A549 (cell line): ENCODE results near the gene CACNA1F. TPM values are rescaled to one million over a fixed set of nuclear protein-coding genes. Genes with fewer than 3 reads are reported as not detected.

Experiments
- ATAC-seq, 2 experiments: fragments of 200-7000 bp in 1 of 2; fragments of >200 bp in 1 of 2; cut with Nextera tagmentation in 1 of 2; cut with Tn5 transposase in 1 of 2; 3 replicates each; pipeline versions ENCODE4 v1.8.0 to v1.9.1; 2018 to 2020; ENCODE audit warnings: mild to moderate bottlenecking in 1 of 2, moderate library complexity in 1 of 2
- CTCF ChIA-PET: fragments of 300-600 bp; sonication (Branson Sonifier 250); formaldehyde crosslinking; extraction: SDS; loops from one replicate; lab custom pipeline; 2021; ENCODE audit warnings: antibody characterized with exemption, inconsistent platforms; lab: Yijun Ruan, JAX
- POLR2A ChIA-PET: fragments of 350-600 bp; formaldehyde crosslinking; extraction: SDS; loops from one replicate; lab custom pipeline; 2021; ENCODE audit warnings: antibody characterized with exemption, inconsistent platforms; lab: Yijun Ruan, JAX
- DNase-seq, 2 experiments: peaks; one replicate each; pipeline versions ENCODE4 v3.0.0 to v3.0.0-alpha.2; 2011 to 2016; ENCODE audit warnings: low read depth in 1 of 2, low spot score in 1 of 2
- FAIRE-seq: peaks from 2 replicates; lab custom pipeline; 2011; peaks lifted over from hg19 to GRCh38; lab: Jason Lieb, UNC
- H3K27ac ChIP-seq, 2 experiments: fragments of >200 bp; sonication (Bioruptor Twin); formaldehyde crosslinking; 3 replicates each; pipeline ENCODE4 v1.5.1; 2016 to 2017
- H3K4me1 ChIP-seq: fragments of >200 bp; sonication (Bioruptor Twin); formaldehyde crosslinking; 3 replicates; pipeline ENCODE4 v1.6.1; 2016
- H3K4me2 ChIP-seq: fragments of >200 bp; sonication (Bioruptor Twin); formaldehyde crosslinking; 3 replicates; pipeline ENCODE4 v1.6.1; 2016
- H3K4me3 ChIP-seq: fragments of >200 bp; sonication (Bioruptor Twin); formaldehyde crosslinking; 3 replicates; pipeline ENCODE4 v1.5.1; 2016
- H3K9me3 ChIP-seq: fragments of >200 bp; sonication (Bioruptor Twin); formaldehyde crosslinking; 3 replicates; pipeline ENCODE4 v1.6.1; 2016
- BCL3 ChIP-seq: fragments of >200 bp; sonication (Bioruptor Twin); formaldehyde crosslinking; IDR thresholded peaks from 3 replicates; pipeline ENCODE4 v1.6.1; 2016
- CTCF ChIP-seq: fragments of >200 bp; sonication (Bioruptor Twin); formaldehyde crosslinking; IDR thresholded peaks from 3 replicates; pipeline ENCODE4 v1.5.1; 2016
- E2F6 ChIP-seq: IDR thresholded peaks from 2 replicates; pipeline ENCODE4 v1.6.1; 2012; ENCODE audit warnings: low read depth, borderline replicate concordance
- HOXA7 ChIP-seq: fragments of 250-450 bp; sonication (Bioruptor Pico); IDR thresholded peaks from 2 replicates; pipeline ENCODE4 v1.5.0; 2020; ENCODE audit warnings: mild to moderate bottlenecking, moderate library complexity
- NR3C1 ChIP-seq: fragments of >200 bp; sonication (Bioruptor Twin); formaldehyde crosslinking; IDR thresholded peaks from 3 replicates; pipeline ENCODE4 v1.6.1; 2017
- RAD21 ChIP-seq, 2 experiments: fragments of >200 bp in 1 of 2; sonication (Bioruptor Twin) in 1 of 2; formaldehyde crosslinking in 1 of 2; IDR thresholded peaks in 1 of 2; conservative IDR thresholded peaks in 1 of 2; 2 replicates in 1 of 2; 3 replicates in 1 of 2; pipeline ENCODE4 v1.6.1; 2012 to 2018; ENCODE audit warnings: inconsistent platforms in 1 of 2
- RCOR1 ChIP-seq: fragments of 150-350 bp; IDR thresholded peaks from 2 replicates; pipeline ENCODE4 v1.6.1; 2014; ENCODE audit warnings: antibody characterized with exemption, low read length, low read depth
- SMC3 ChIP-seq: fragments of >200 bp; sonication (Bioruptor Twin); formaldehyde crosslinking; IDR thresholded peaks from 3 replicates; pipeline ENCODE4 v1.6.1; 2018; ENCODE audit warnings: inconsistent platforms
- ZNF302 ChIP-seq: fragments of 250-450 bp; sonication (Bioruptor Pico); IDR thresholded peaks from 2 replicates; pipeline ENCODE4 v1.9.0; 2021; ENCODE audit warnings: inconsistent platforms, mild to moderate bottlenecking, moderate library complexity
- WGBS: methylation state at CpG from one replicate; pipeline ENCODE4 v1.1.6; 2017; ENCODE audit errors: missing lambda C conversion rate; 5-methylcytosine and 5-hydroxymethylcytosine counted together
- polyA plus RNA-seq, 4 experiments: library from polyadenylated mRNA; depleted of rRNA in 3 of 4; stranded (reverse); fragments of >200 nt; fragmentation: RNase III in 1 of 4; extraction: RNeasy Plus Mini Kit Qiagen cat#74134 plus additional on column Dnase treatment in 1 of 4; gene quantifications; 2 replicates in 3 of 4; 3 replicates in 1 of 4; pipeline ENCODE4 v1.2.3, GENCODE V29; 2011 to 2017
- TF ChIP-seq, protein P1 (sequence below): fragments of 250-450 bp; sonication (Bioruptor Pico); IDR thresholded peaks from 2 replicates; pipeline ENCODE4 v1.5.0; 2021; ENCODE audit warnings: mild to moderate bottlenecking, moderate library complexity, borderline replicate concordance

The CACNA1F gene
- polyA plus RNA-seq, 2 of the 4 experiments (the other 2 are of a cell fraction) = not detected

GRCh38 chrX:49193542-49193964, 39.6 kb downstream of the CACNA1F start:
- CTCF ChIA-PET = interaction anchor here (0.8 to 1.8 kb wide), 17 partner anchors 8 to 563 kb away, joined by 3 to 8 read pairs (median 4); partner anchors contain the start of gene PLP2
- WGBS = 71% methylated on average over 2 of the region's 2 CpGs

DNA sequence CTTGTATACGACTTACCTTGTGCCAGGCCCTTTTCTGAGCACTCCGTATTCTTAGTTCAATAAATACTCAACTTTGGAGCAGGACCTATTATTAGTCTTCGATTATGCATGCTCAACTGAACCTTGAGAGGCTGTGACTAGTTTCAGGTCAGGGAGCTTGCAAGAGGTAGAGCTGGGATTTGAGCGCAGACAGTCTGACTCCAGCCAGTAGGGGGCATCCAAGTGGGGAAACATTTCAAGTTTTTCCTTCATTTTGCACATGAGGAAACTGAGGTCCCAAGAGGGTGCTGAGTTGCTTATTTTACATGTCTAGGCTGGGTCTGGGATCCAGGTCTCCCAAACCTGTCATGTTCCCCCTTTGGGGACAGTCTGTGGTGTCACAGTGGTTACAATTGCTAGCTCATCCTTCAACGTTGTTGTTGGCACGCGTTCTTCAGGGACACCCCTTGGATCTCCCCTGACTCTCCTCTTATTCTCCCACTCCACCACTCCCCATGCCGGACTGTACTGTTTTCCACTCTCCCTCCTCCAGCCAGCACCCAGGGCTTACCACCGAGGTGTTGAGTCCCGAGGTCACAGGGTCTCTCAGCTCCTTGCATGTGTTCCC, 40.3 kb downstream of the CACNA1F start:
- FAIRE-seq = peak; percentile 99
- ATAC-seq = no peak
- WGBS = 57% methylated on average over 10 of the region's 10 CpGs
- Histone ChIP-seq H3K9me3 (no peaks in the 10 kb centered on the region), H3K27ac (no peak overlapping the region), H3K4me2 (no peak overlapping the region), H3K4me3 (no peak overlapping the region), H3K4me1 (peaks cover 17% of the 10 kb centered on the region; the same call in 2 of the 3 replicates)
- TF ChIP-seq CTCF = peak; percentile 54
- TF ChIP-seq RAD21 (conservative IDR thresholded peaks at IDR 0.05 in 1 of 2, IDR thresholded peaks at IDR 0.05 in 1 of 2) = peak in 1 of 2 experiments; percentile 50; a peak in 3 of 5 replicates
- no peak for TF ChIP-seq BCL3
- no peak for TF ChIP-seq E2F6
- TF ChIP-seq SMC3 = peak; percentile 33; the same call in 2 of the 3 replicates
- DNase-seq = peak in 1 of 2 experiments; percentile 55
- ChIA-PET POLR2A (interaction anchor here (1.0 to 1.6 kb wide), 2 partner anchors 76 to 686 kb away, joined by 3 to 6 read pairs; no protein-coding TSS in a partner anchor), CTCF (interaction anchor here (0.8 to 1.8 kb wide), 25 partner anchors 9 to 648 kb away, joined by 3 to 8 read pairs (median 4); partner anchors contain the start of gene PLP2)

More at GRCh38 chrX:49193542-49193964, 39.6 kb downstream of the CACNA1F start:
- Histone ChIP-seq H3K4me2 (no peak overlapping the region), H3K4me3 (no peak overlapping the region), H3K9me3 (no peaks in the 10 kb centered on the region), H3K27ac (no peak overlapping the region), H3K4me1 (peaks cover 14% of the 10 kb centered on the region; the same call in 2 of the 3 replicates)
- TF ChIP-seq E2F6 = no peak
- no peak for TF ChIP-seq ZNF302
- no peak for TF ChIP-seq NR3C1
- TF ChIP-seq BCL3 = no peak
- no peak for TF ChIP-seq HOXA7
- TF ChIP-seq, protein P1, sequence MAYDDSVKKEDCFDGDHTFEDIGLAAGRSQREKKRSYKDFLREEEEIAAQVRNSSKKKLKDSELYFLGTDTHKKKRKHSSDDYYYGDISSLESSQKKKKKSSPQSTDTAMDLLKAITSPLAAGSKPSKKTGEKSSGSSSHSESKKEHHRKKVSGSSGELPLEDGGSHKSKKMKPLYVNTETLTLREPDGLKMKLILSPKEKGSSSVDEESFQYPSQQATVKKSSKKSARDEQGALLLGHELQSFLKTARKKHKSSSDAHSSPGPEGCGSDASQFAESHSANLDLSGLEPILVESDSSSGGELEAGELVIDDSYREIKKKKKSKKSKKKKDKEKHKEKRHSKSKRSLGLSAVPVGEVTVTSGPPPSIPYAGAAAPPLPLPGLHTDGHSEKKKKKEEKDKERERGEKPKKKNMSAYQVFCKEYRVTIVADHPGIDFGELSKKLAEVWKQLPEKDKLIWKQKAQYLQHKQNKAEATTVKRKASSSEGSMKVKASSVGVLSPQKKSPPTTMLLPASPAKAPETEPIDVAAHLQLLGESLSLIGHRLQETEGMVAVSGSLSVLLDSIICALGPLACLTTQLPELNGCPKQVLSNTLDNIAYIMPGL (CRISPR knock-in tag) = no peak
- no peak for TF ChIP-seq RCOR1
- no peak for DNase-seq
- FAIRE-seq = no peak
- no peak for ATAC-seq
- POLR2A ChIA-PET = no interaction called here
